Panc1 (cell line): ENCODE measurements around the gene KIF26B. TPM values are rescaled to one million over a fixed set of nuclear protein-coding genes. Genes with fewer than 3 reads are reported as not detected.

Experiments
- ATAC-seq: fragments of 200-7000 bp; cut with Tn5 transposase; 2 replicates; pipeline ENCODE4 v1.9.1; 2020; ENCODE audit warnings: mild to moderate bottlenecking, moderate library complexity
- BruUV-seq: library from RNA; stranded (reverse); fragments of 400-500 nt; replicated peaks from 2 replicates; lab custom pipeline; 2021; lab: Mats Ljungman, UMichigan
- CTCF ChIA-PET: fragments of 300-600 bp; sonication (Branson Sonifier 250); formaldehyde crosslinking; loops from one replicate; lab custom pipeline; 2022; ENCODE audit warnings: antibody characterized with exemption; lab: Charles Lee
- POLR2A ChIA-PET: fragments of 300-600 bp; sonication (Branson Sonifier 250); formaldehyde crosslinking; loops from one replicate; lab custom pipeline; 2022; ENCODE audit warnings: antibody characterized with exemption; lab: Charles Lee
- DNase-seq: peaks from one replicate; pipeline ENCODE4 v3.0.0-alpha.2; 2010; ENCODE audit warnings: low read depth, low spot score
- H3K27ac ChIP-seq: 2 replicates; pipeline ENCODE4 v1.5.1; 2011; ENCODE audit warnings: mild to moderate bottlenecking, low read length, inconsistent platforms
- H3K27me3 ChIP-seq: fragments of 200-500 bp; sonication (Bioruptor generic); 2 replicates; pipeline ENCODE4 v1.6.0; 2014; ENCODE audit warnings: low read length, inconsistent platforms; ENCODE audit not compliant: control insufficient read depth, insufficient read depth
- H3K36me3 ChIP-seq: fragments of 200-500 bp; sonication (Bioruptor generic); 2 replicates; pipeline ENCODE4 v1.5.1; 2014; ENCODE audit warnings: inconsistent platforms, mild to moderate bottlenecking, low read length, moderate library complexity; ENCODE audit not compliant: control insufficient read depth, insufficient read depth
- H3K4me1 ChIP-seq: 2 replicates; pipeline ENCODE4 v1.5.1; 2011; ENCODE audit warnings: inconsistent platforms, mild to moderate bottlenecking, low read length, moderate library complexity; ENCODE audit not compliant: control insufficient read depth, insufficient read depth
- H3K4me3 ChIP-seq, 2 experiments: 2 replicates each; pipeline ENCODE4 v1.5.1; 2011 to 2012; ENCODE audit warnings: low read depth in 2 of 2, low read length in 2 of 2, mild to moderate bottlenecking in 2 of 2, inconsistent platforms in 1 of 2, moderate library complexity in 1 of 2
- H3K9me3 ChIP-seq: fragments of 200-500 bp; sonication (Bioruptor generic); 2 replicates; pipeline ENCODE4 v1.5.1; 2014; ENCODE audit warnings: low read depth, mild to moderate bottlenecking, inconsistent platforms, low read length, moderate library complexity; ENCODE audit not compliant: control insufficient read depth, insufficient read depth
- CTCF ChIP-seq: fragments of 450-650 bp; IDR thresholded peaks from 2 replicates; pipeline ENCODE4 v1.5.1; 2017; ENCODE audit warnings: mild to moderate bottlenecking
- POLR2AphosphoS5 ChIP-seq: IDR thresholded peaks from 2 replicates; pipeline ENCODE4 v1.6.1; 2012; ENCODE audit warnings: mild to moderate bottlenecking, low read depth, low read length, moderate library complexity
- SIN3A ChIP-seq: IDR thresholded peaks from 2 replicates; pipeline ENCODE4 v1.6.1; 2012; ENCODE audit warnings: low read depth, mild to moderate bottlenecking, low read length, moderate library complexity, borderline replicate concordance; ENCODE audit not compliant: insufficient read depth
- TCF7L2 ChIP-seq: IDR thresholded peaks from 2 replicates; pipeline ENCODE4 v1.6.1; 2011; ENCODE audit warnings: mild to moderate bottlenecking, low read depth, low read length, inconsistent platforms
- in situ Hi-C: cut with HindIII; loops from 2 replicates; pipeline ENCODE4 v1.10.0; 2016; ENCODE audit warnings: low sequenced_read_pairs, low pct_unique_long_range_greater_than_20kb
- intact Hi-C: fragments of 100-400 bp; cut with micrococcal nuclease; formaldehyde crosslinking; loops from one replicate; pipeline ENCODE4 v1.10.0; 2022; ENCODE audit not compliant: unreplicated experiment
- total RNA-seq: library from RNA; stranded (reverse); gene quantifications from one replicate; pipeline ENCODE4 v1.2.1, GENCODE V29; 2021; ENCODE audit not compliant: unreplicated experiment
- TF ChIP-seq, protein P1 (sequence below), 2 experiments: IDR thresholded peaks; 2 replicates each; pipeline ENCODE4 v1.6.1; 2011 to 2012; ENCODE audit warnings: low read depth in 2 of 2, control low read depth in 1 of 2, low read length in 1 of 2, mild to moderate bottlenecking in 1 of 2, moderate library complexity in 1 of 2; ENCODE audit not compliant: insufficient read depth in 1 of 2

Gene KIF26B
- total RNA-seq, 1 experiment from 2014 or later = 0.33 TPM

DNA sequence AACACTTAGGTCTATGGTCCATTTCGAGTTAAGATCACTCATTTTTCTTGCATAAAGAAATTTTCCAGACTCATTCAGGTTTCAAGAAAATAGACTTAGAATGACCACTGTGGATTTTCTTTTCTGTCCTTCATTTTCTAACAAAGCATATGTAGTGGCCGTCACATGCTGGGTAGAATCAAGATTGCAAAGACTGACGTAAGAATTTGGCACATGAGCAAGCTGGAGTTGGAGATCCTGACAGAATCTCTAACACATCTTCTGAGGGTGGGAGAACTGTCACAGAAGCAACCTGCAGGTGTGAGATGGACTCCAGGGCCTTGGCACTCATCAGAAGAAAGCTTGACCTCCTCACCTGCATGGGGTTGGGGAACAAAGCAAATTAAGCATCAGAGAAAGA is 28.6 kb downstream of the KIF26B start:
- DNase-seq (no peak), ATAC-seq (no peak)
- intact Hi-C loops = no loop called here
- TF ChIP-seq SIN3A (no peak), POLR2AphosphoS5 (no peak), CTCF (no peak), TCF7L2 (no peak)
- TF ChIP-seq, protein P1, sequence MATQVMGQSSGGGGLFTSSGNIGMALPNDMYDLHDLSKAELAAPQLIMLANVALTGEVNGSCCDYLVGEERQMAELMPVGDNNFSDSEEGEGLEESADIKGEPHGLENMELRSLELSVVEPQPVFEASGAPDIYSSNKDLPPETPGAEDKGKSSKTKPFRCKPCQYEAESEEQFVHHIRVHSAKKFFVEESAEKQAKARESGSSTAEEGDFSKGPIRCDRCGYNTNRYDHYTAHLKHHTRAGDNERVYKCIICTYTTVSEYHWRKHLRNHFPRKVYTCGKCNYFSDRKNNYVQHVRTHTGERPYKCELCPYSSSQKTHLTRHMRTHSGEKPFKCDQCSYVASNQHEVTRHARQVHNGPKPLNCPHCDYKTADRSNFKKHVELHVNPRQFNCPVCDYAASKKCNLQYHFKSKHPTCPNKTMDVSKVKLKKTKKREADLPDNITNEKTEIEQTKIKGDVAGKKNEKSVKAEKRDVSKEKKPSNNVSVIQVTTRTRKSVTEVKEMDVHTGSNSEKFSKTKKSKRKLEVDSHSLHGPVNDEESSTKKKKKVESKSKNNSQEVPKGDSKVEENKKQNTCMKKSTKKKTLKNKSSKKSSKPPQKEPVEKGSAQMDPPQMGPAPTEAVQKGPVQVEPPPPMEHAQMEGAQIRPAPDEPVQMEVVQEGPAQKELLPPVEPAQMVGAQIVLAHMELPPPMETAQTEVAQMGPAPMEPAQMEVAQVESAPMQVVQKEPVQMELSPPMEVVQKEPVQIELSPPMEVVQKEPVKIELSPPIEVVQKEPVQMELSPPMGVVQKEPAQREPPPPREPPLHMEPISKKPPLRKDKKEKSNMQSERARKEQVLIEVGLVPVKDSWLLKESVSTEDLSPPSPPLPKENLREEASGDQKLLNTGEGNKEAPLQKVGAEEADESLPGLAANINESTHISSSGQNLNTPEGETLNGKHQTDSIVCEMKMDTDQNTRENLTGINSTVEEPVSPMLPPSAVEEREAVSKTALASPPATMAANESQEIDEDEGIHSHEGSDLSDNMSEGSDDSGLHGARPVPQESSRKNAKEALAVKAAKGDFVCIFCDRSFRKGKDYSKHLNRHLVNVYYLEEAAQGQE (IDR thresholded peaks at IDR 0.05; ENCODE audit: insufficient read depth in 1 of 2, low read depth in 2 of 2, low read length in 1 of 2) = no peak
- CTCF ChIA-PET = no interaction called here
- Histone ChIP-seq H3K4me3 (no peak overlapping the region), H3K27ac (no peak overlapping the region), H3K9me3 (no peaks in the 10 kb centered on the region), H3K36me3 (no peaks in the 10 kb centered on the region), H3K4me1 (no peaks in the 10 kb centered on the region), H3K27me3 (no peaks in the 10 kb centered on the region)
- POLR2A ChIA-PET = no interaction called here
- BruUV-seq = no TSS peak
- in situ Hi-C loops = no loop called here

DNA sequence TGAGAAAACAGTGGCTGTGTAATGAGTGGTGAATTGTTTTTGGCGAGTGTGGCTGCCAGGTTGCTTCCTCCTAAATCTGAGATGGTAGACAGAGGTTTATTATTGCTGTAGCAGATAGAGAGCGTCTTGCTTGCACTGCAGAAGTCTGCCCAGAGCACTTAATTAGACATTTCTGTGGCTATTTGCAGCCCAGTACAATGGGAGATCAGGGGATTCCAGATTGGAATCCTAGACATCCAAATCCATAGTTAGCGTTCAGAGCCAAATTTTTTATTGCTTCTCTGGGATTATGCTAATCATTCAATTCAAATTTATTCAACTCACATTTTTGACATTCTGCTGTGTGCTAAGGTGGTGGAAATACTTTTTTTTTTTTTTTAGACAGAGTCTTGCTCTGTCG is 30.0 kb downstream of the KIF26B start:
- DNase-seq (no peak), ATAC-seq (no peak)
- Histone ChIP-seq H3K4me3 (no peak overlapping the region), H3K9me3 (no peaks in the 10 kb centered on the region), H3K4me1 (no peaks in the 10 kb centered on the region), H3K27me3 (no peaks in the 10 kb centered on the region), H3K27ac (no peak overlapping the region), H3K36me3 (no peaks in the 10 kb centered on the region)
- BruUV-seq = no TSS peak
- POLR2A ChIA-PET = no interaction called here
- CTCF ChIA-PET = no interaction called here
- no peak for TF ChIP-seq CTCF
- in situ Hi-C loops (no loop called here), intact Hi-C loops (no loop called here)
